K562 (cell line): ENCODE measurements around the gene REC8. TPM values are rescaled to one million over a fixed set of nuclear protein-coding genes. Genes with fewer than 3 reads are reported as not detected.

Experiments used
- CTCFL ChIP-seq: IDR thresholded peaks from 2 replicates; pipeline ENCODE4 v1.6.1; 2011; ENCODE audit warnings: borderline replicate concordance, low read depth, mild to moderate bottlenecking, moderate library complexity, low read length; ENCODE audit not compliant: insufficient read depth, poor library complexity, severe bottlenecking
- EGR1 ChIP-seq: fragments of 450-650 bp; conservative IDR thresholded peaks from 2 replicates; pipeline ENCODE4 v1.6.1; 2017; ENCODE audit warnings: mild to moderate bottlenecking
- ELK1 ChIP-seq: sonication (generic); formaldehyde crosslinking; IDR thresholded peaks from 2 replicates; pipeline ENCODE4 v1.8.1; 2022; ENCODE audit warnings: missing genetic modification reagents
- HDAC2 ChIP-seq: fragments of 450-650 bp; IDR thresholded peaks from 2 replicates; pipeline ENCODE4 v1.6.1; 2016; ENCODE audit warnings: mild to moderate bottlenecking
- KDM4B ChIP-seq, 2 experiments: fragments of 450-650 bp in 1 of 2; sonication (generic) in 1 of 2; IDR thresholded peaks; 2 replicates each; pipeline ENCODE4 v1.6.1; 2016 to 2017; ENCODE audit warnings: borderline replicate concordance in 2 of 2, antibody characterized with exemption in 1 of 2, low read depth in 1 of 2, mild to moderate bottlenecking in 1 of 2
- MAFG ChIP-seq: fragments of 450-650 bp; conservative IDR thresholded peaks from 2 replicates; pipeline ENCODE4 v1.6.1; 2016; ENCODE audit warnings: missing genetic modification characterization, missing compliant biosample characterization
- POLR2AphosphoS2 ChIP-seq: IDR thresholded peaks from 2 replicates; pipeline ENCODE4 v1.6.1; 2012; ENCODE audit warnings: low read length, improper control_type of control experiment
- RERE ChIP-seq: sonication (generic); formaldehyde crosslinking; IDR thresholded peaks from 2 replicates; pipeline ENCODE4 v1.8.0; 2023; ENCODE audit warnings: missing genetic modification reagents, mild to moderate bottlenecking, borderline replicate concordance
- RFX1 ChIP-seq: fragments of 450-650 bp; IDR thresholded peaks from 2 replicates; pipeline ENCODE4 v1.6.1; 2016; ENCODE audit warnings: mild to moderate bottlenecking, moderate library complexity
- UBTF ChIP-seq, 2 experiments: IDR thresholded peaks; 2 replicates each; pipeline ENCODE4 v1.6.1; 2012; ENCODE audit warnings: improper control_type of control experiment in 2 of 2, low read depth in 2 of 2, low read length in 2 of 2, borderline replicate concordance in 1 of 2
- ZBTB5 ChIP-seq: fragments of 450-650 bp; IDR thresholded peaks from 2 replicates; pipeline ENCODE4 v1.6.1; 2017; ENCODE audit warnings: antibody characterized with exemption
- ZFX ChIP-seq: sonication (generic); formaldehyde crosslinking; IDR thresholded peaks from 2 replicates; pipeline ENCODE4 v1.8.0; 2022; ENCODE audit warnings: mild to moderate bottlenecking, missing genetic modification reagents, moderate library complexity
- ZNF232 ChIP-seq: sonication (generic); formaldehyde crosslinking; IDR thresholded peaks from 2 replicates; pipeline ENCODE4 v1.8.0; 2022; ENCODE audit warnings: mild to moderate bottlenecking, missing genetic modification reagents
- polyA plus RNA-seq, 8 experiments: library from polyadenylated mRNA; depleted of rRNA in 4 of 8; stranded (reverse) in 5 of 8; unstranded in 3 of 8; fragments of >200 nt; fragmentation: Nextera tagmentation in 2 of 8; fragmentation: Illumina TruSeq in 1 of 8; extraction: Ambion mirVana in 2 of 8; extraction: Trizol in 1 of 8; gene quantifications; 2 replicates each; pipeline versions ENCODE4 v1.2.1 to v1.2.3, GENCODE V29; 2011 to 2014; ENCODE audit warnings: inconsistent platforms in 1 of 8, missing spikeins in 1 of 8
- total RNA-seq, 7 experiments: library from RNA; depleted of rRNA in 6 of 7; stranded (reverse); fragments of >200 nt in 6 of 7; fragmentation: Illumina TruSeq in 2 of 7; extraction: Trizol in 2 of 7; gene quantifications; 2 replicates each; pipeline versions ENCODE4 v1.2.1 to v1.2.3, GENCODE V29; 2011 to 2021; ENCODE audit warnings: low replicate concordance in 1 of 7

The REC8 gene
- total and polyA plus RNA-seq, 9 of the 15 experiments (the other 6 are each of a cell fraction or from before 2014, with no cell fraction given) = 0.11 to 2.5 (median 0.85) TPM

GRCh38 chr14:24141097-24141880 is 30.6 kb upstream of the REC8 start, which contains the start of gene EMC9 (continued):
- TF ChIP-seq UBTF (IDR thresholded peaks at IDR 0.05; ENCODE audit: borderline replicate concordance in 1 of 2, low read depth in 2 of 2, low read length in 2 of 2) (no peak), EGR1 (peak; percentile 88), ZFX (CRISPR knock-in tag) (peak; percentile 75), RERE (CRISPR knock-in tag) (no peak), CTCFL (peak; percentile 52), MAFG (no peak), KDM4B (IDR thresholded peaks at IDR 0.05; ENCODE audit: borderline replicate concordance in 2 of 2, low read depth in 1 of 2) (peak in 1 of 2 experiments; percentile 76; a peak in 1 of 4 replicates), ZBTB5 (peak; percentile 98), RFX1 (peak; percentile 30; the same call in 1 of the 2 replicates), HDAC2 (no peak), POLR2AphosphoS2 (no peak), ZNF232 (CRISPR knock-in tag) (no peak), ELK1 (CRISPR knock-in tag) (no peak)
